Stomach smooth muscle (tissue), 2 donors: ENCODE results near the gene STX10.

ENCODE experiments used
- H3K27ac ChIP-seq: one replicate; pipeline ENCODE4 v1.7.0; 2013; ENCODE audit warnings: mild to moderate bottlenecking, low read length, inconsistent platforms
- H3K27me3 ChIP-seq, 2 donors: one replicate each; pipeline ENCODE4 v1.7.0; 2013; ENCODE audit warnings: low read length in 2 of 2; ENCODE audit not compliant: insufficient read depth in 2 of 2, control insufficient read depth in 1 of 2
- H3K36me3 ChIP-seq, 2 donors: one replicate each; pipeline ENCODE4 v1.7.0; 2013; ENCODE audit warnings: low read length in 2 of 2; ENCODE audit not compliant: control insufficient read depth in 2 of 2, insufficient read depth in 2 of 2
- H3K4me1 ChIP-seq: one replicate; pipeline ENCODE4 v1.7.0; 2013; ENCODE audit warnings: low read length; ENCODE audit not compliant: control insufficient read depth, insufficient read depth
- H3K4me3 ChIP-seq, 2 donors: one replicate each; pipeline ENCODE4 v1.7.0; 2013; ENCODE audit warnings: low read length in 2 of 2
- H3K9ac ChIP-seq, 2 donors: one replicate each; pipeline ENCODE4 v1.7.0; 2013; ENCODE audit warnings: low read length in 2 of 2, mild to moderate bottlenecking in 1 of 2
- H3K9me3 ChIP-seq, 2 donors: one replicate each; pipeline ENCODE4 v1.7.0; 2013; ENCODE audit warnings: low read length in 2 of 2; ENCODE audit not compliant: control insufficient read depth in 2 of 2
- donor health status: healthy.
- donor health status: Pancreatic carcinoma.

The STX10 gene

DNA sequence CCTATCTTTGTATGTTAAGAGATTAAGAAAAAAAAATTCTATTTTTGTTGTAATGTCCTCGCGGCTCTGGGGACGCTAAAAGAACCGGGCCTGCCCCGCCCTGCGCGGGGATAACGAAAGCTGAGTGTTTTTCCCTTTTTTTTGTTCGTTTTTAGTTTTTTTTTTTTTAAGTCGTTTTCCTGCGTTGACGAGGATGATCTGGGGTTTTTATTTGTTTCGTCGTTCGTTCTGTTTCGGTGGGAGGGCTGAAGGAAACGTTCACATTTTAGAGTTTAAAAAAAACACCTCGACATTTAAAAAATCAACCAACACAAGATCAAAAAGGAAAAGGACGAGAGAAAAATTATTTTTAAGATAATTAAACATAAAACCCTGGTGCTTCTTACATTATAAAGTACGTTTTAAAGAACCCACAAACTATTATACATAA, 53.1 kb downstream of the STX10 start:
- H3K36me3 ChIP-seq, result peaks cover 0 to 7% of the 10 kb centered on the region in 2 donors
- H3K9me3 ChIP-seq, result no peaks in the 10 kb centered on the region
- peaks cover 0 to 6% of the 10 kb centered on the region in 2 donors for H3K27me3 ChIP-seq
- no peak overlapping the region for H3K4me3 ChIP-seq
- H3K9ac ChIP-seq, result no peak overlapping the region
- peaks cover 42% of the 10 kb centered on the region for H3K4me1 ChIP-seq
- no peak overlapping the region for H3K27ac ChIP-seq

DNA sequence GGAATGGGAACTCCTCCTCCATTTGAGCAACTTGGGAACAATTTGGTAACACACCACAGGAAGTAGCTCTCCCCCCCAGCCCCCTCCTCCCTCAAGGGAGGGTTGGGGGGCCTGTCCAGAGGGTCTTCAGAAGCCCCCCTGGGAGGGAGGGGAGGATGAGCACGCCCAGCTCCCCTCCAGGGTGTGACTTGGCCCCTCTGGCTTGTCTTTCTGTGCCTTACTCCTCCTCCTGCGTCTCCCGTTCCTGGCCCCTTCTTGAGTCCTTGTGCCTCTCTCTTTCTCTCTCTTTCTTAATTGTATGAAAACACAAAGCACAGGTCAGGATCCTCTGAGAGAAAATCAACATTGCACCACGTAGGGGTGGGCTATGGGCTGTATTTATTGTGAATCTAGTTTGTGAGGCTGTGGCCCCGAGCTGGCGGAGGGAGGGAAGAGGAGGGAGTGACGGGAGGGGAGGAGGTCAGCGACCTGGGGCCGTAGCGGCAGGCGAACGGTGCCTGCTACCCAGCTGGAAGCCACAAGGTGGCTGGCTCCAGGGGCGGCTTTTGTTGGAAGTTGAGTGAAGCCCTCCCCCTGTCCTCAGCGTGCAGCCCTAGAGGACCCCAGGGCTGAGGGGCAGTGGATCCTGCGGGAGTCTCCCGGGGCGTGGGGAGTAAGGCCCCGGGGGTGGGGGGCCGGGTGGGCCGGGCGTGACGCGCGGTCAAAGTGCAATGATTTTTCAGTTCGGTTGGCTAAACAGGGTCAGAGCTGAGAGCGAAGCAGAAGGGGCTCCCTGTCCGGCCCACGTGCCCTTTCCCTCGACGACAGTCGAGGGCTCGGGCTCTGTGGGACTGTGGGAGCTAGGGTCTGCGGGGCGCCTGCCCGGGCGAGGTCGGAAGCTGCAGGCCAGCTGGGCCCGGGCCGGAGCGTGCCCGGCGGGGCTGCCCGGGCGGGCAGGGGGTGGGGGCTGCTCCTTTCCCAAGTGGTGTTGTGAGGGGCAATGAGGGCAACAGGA, 53.9 kb downstream of the STX10 start:
- peaks cover 0 to 7% of the 10 kb centered on the region in 2 donors for H3K36me3 ChIP-seq

DNA sequence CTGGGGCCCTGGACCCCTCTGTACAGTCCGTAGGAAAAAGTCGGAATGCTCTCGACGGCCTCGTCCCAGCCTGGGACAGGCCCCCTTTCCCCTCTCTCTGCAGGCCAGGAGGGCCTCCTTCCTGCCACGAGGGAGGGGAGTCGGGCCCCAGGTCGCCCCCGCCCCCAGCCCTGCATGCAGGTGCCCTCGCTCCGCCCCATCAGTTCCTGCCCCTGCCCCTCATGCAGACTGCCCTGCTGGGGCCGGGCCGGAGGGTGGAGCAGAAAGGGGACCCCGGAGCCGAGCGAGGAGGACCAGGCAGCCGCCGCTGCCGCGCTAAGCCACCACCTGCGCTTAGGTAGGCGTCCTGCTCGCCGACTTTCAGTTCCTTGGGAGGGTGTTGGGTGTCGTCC, 54.8 kb downstream of the STX10 start:
- Histone ChIP-seq H3K27me3 (peaks cover 0 to 6% of the 10 kb centered on the region in 2 donors), H3K9me3 (no peaks in the 10 kb centered on the region), H3K27ac (no peak overlapping the region), H3K4me1 (peaks cover 54% of the 10 kb centered on the region), H3K9ac (no peak overlapping the region), H3K4me3 (no peak overlapping the region), H3K36me3 (peaks cover 0 to 10% of the 10 kb centered on the region in 2 donors)

More for the DNA sequence above, 53.9 kb downstream of the STX10 start:
- Histone ChIP-seq H3K4me1 (peaks cover 46% of the 10 kb centered on the region), H3K9me3 (no peaks in the 10 kb centered on the region), H3K27me3 (peaks cover 0 to 6% of the 10 kb centered on the region in 2 donors), H3K27ac (no peak overlapping the region), H3K9ac (no peak overlapping the region), H3K4me3 (no peak overlapping the region)

DNA sequence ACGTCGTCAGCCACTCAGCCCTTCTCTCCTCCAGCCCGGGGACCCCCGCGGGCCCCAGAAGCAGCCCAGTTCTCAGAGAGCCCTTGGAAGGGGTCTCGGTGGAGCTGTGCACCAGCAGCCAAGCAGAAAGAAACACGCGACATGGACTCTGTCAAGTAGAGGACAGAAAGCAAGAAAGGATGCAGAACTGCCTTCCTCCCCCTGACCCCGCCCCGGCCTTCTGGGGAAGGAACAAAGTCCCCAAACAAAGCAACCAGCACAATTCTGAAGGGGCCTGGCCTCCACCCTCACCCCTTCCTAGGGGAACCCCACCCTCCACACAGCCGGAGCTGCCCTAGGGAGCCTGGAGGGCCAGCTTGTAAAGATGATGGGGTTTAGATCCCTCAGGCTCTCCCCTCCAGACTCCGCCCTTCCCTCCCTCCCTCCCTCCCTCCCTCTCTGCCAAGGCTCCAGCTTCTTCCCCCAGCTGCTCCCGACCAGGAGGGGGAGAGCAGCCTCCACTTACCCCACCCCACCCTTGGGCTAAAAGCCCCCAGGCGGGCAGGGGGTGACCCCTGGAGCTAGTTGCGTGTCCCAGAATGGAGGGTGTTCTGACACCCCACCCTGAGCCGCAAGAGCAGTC, 55.3 kb downstream of the STX10 start:
- H3K27me3 ChIP-seq, result peaks cover 0 to 6% of the 10 kb centered on the region in 2 donors
- H3K4me1 ChIP-seq, result peaks cover 58% of the 10 kb centered on the region
- H3K9me3 ChIP-seq, result no peaks in the 10 kb centered on the region
- no peak overlapping the region for H3K4me3 ChIP-seq
- H3K9ac ChIP-seq, result no peak overlapping the region
- peaks cover 0 to 10% of the 10 kb centered on the region in 2 donors for H3K36me3 ChIP-seq
- H3K27ac ChIP-seq, result no peak overlapping the region

DNA sequence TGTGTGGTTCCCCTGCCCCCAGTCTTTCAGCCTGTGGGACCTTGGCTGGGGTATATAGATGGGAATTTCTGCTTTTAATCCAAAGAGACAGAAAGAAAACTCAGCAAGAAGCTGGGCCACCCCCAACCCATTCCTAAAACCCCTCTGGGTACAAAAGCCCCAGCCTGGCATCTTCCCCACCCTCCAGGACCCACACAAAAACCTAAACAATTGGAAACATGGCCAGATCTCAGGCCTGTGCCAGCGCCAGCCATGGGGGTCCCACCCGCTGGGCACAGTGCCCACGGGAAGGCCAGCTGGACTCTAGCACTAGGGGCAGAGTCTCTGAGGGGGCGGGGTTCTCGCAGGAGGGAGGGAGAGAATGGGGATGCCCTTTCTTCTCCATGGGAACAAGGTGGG, 56.1 kb downstream of the STX10 start:
- Histone ChIP-seq H3K36me3 (peaks cover 0 to 13% of the 10 kb centered on the region in 2 donors), H3K27ac (no peak overlapping the region), H3K27me3 (peaks cover 0 to 5% of the 10 kb centered on the region in 2 donors)

More for the DNA sequence above, 56.1 kb downstream of the STX10 start:
- Histone ChIP-seq H3K9ac (no peak overlapping the region), H3K4me1 (peaks cover 57% of the 10 kb centered on the region), H3K4me3 (no peak overlapping the region), H3K9me3 (no peaks in the 10 kb centered on the region)
